K562 (cell line): ENCODE results near the gene LOXL3. TPM values are rescaled to one million over a fixed set of nuclear protein-coding genes. Genes with fewer than 3 reads are reported as not detected.

ENCODE experiments used
- ATF6 ChIP-seq: sonication (generic); formaldehyde crosslinking; IDR thresholded peaks from 2 replicates; pipeline ENCODE4 v1.4.0; 2020; ENCODE audit warnings: mild to moderate bottlenecking, missing genetic modification reagents
- CREB3L1 ChIP-seq: fragments of 450-650 bp; IDR thresholded peaks from 2 replicates; pipeline ENCODE4 v1.6.1; 2014; ENCODE audit warnings: low read depth, mild to moderate bottlenecking, moderate library complexity, borderline replicate concordance
- GABPB1 ChIP-seq: sonication (generic); formaldehyde crosslinking; IDR thresholded peaks from 2 replicates; pipeline ENCODE4 v1.8.0; 2022; ENCODE audit warnings: mild to moderate bottlenecking, missing genetic modification reagents
- HINFP ChIP-seq: fragments of 450-650 bp; conservative IDR thresholded peaks from 2 replicates; pipeline ENCODE4 v1.6.1; 2016; ENCODE audit warnings: missing genetic modification characterization, low read depth, mild to moderate bottlenecking, control low read depth, missing compliant biosample characterization
- JUN ChIP-seq, 2 experiments: sonication (generic) in 1 of 2; formaldehyde crosslinking in 1 of 2; IDR thresholded peaks; 2 replicates each; pipeline versions ENCODE4 v1.6.1 to v1.8.0; 2012 to 2022; ENCODE audit warnings: borderline replicate concordance in 2 of 2, mild to moderate bottlenecking in 2 of 2, improper control_type of control experiment in 1 of 2, low read depth in 1 of 2, low read length in 1 of 2, missing genetic modification reagents in 1 of 2
- MXI1 ChIP-seq: IDR thresholded peaks from 2 replicates; pipeline ENCODE4 v1.6.1; 2011; ENCODE audit warnings: low read depth, mild to moderate bottlenecking, improper control_type of control experiment, low read length
- NR2C1 ChIP-seq, 2 experiments: fragments of 450-650 bp; IDR thresholded peaks; 2 replicates each; pipeline ENCODE4 v1.6.1; 2017; ENCODE audit warnings: mild to moderate bottlenecking in 2 of 2, antibody characterized with exemption in 1 of 2, inconsistent platforms in 1 of 2, missing compliant biosample characterization in 1 of 2, missing genetic modification characterization in 1 of 2
- POLR2AphosphoS2 ChIP-seq: IDR thresholded peaks from 2 replicates; pipeline ENCODE4 v1.6.1; 2012; ENCODE audit warnings: low read length, improper control_type of control experiment
- SMARCC2 ChIP-seq: fragments of 450-650 bp; IDR thresholded peaks from 2 replicates; pipeline ENCODE4 v1.6.1; 2017; ENCODE audit warnings: antibody characterized with exemption, moderate library complexity, mild to moderate bottlenecking, low read depth
- TRIM28 ChIP-seq: fragments of 450-650 bp; IDR thresholded peaks from 2 replicates; pipeline ENCODE4 v1.6.1; 2017
- polyA plus RNA-seq, 8 experiments: library from polyadenylated mRNA; depleted of rRNA in 4 of 8; stranded (reverse) in 5 of 8; unstranded in 3 of 8; fragments of >200 nt; fragmentation: Nextera tagmentation in 2 of 8; fragmentation: Illumina TruSeq in 1 of 8; extraction: Ambion mirVana in 2 of 8; extraction: Trizol in 1 of 8; gene quantifications; 2 replicates each; pipeline versions ENCODE4 v1.2.1 to v1.2.3, GENCODE V29; 2011 to 2014; ENCODE audit warnings: inconsistent platforms in 1 of 8, missing spikeins in 1 of 8
- total RNA-seq, 7 experiments: library from RNA; depleted of rRNA in 6 of 7; stranded (reverse); fragments of >200 nt in 6 of 7; fragmentation: Illumina TruSeq in 2 of 7; extraction: Trizol in 2 of 7; gene quantifications; 2 replicates each; pipeline versions ENCODE4 v1.2.1 to v1.2.3, GENCODE V29; 2011 to 2021; ENCODE audit warnings: low replicate concordance in 1 of 7

Gene LOXL3
- total and polyA plus RNA-seq, 9 of the 15 experiments (the other 6 are each of a cell fraction or from before 2014, with no cell fraction given) = 0.22 to 0.99 (median 0.31) TPM

- 0 out of 2 replicates have a peak, but pooled peaks have one; percentile 32 for TF ChIP-seq GABPB1 (CRISPR knock-in tag)
- TF ChIP-seq CREB3L1 = peak; percentile 40; the same call in 1 of the 2 replicates
- peak; percentile 63; the same call in 1 of the 2 replicates for TF ChIP-seq POLR2AphosphoS2
- TF ChIP-seq MXI1 = no peak
- TF ChIP-seq HINFP (tag) = no peak
- no peak for TF ChIP-seq JUN (IDR thresholded peaks at IDR 0.05; ENCODE audit: borderline replicate concordance, low read depth, low read length)
- TF ChIP-seq JUN (CRISPR knock-in tag; IDR thresholded peaks at IDR 0.05; ENCODE audit: borderline replicate concordance) = no peak
- TF ChIP-seq ATF6 (CRISPR knock-in tag) = 0 out of 2 replicates have a peak, but pooled peaks have one; percentile 43
- TF ChIP-seq SMARCC2 = no peak
- peak; percentile 97 for TF ChIP-seq TRIM28
- peak; percentile 76 for TF ChIP-seq NR2C1 (IDR thresholded peaks at IDR 0.05)
- TF ChIP-seq NR2C1 (tag; IDR thresholded peaks at IDR 0.05) = peak; percentile 83
These were observed 27.8 kb downstream of the LOXL3 start, which contains the start of gene DQX1 (continued) for GRCh38 chr2:74525717-74526648.
